GM10248 (cell line): ENCODE measurements around the gene SUCO.

ENCODE experiments used
- CTCF ChIA-PET: fragments of 300-600 bp; sonication (Branson Sonifier 250); formaldehyde crosslinking; extraction: SDS; loops from one replicate; lab custom pipeline; 2021; ENCODE audit warnings: antibody characterized with exemption; lab: Yijun Ruan, JAX
- POLR2A ChIA-PET: fragments of 350-650 bp; sonication (Branson Sonifier 250); formaldehyde crosslinking; extraction: SDS; loops from one replicate; lab custom pipeline; 2020; ENCODE audit warnings: antibody characterized with exemption; lab: Yijun Ruan, JAX
- DNase-seq: peaks from one replicate; pipeline ENCODE4 v3.0.0; 2012; ENCODE audit errors: extremely low spot score
- TF ChIP-seq, protein P1 (sequence below): IDR thresholded peaks from 2 replicates; pipeline ENCODE4 v1.5.1; 2012; ENCODE audit warnings: mild to moderate bottlenecking, low read depth; ENCODE audit errors: extremely low read depth, missing control alignments, control extremely low read depth

The SUCO gene

DNA sequence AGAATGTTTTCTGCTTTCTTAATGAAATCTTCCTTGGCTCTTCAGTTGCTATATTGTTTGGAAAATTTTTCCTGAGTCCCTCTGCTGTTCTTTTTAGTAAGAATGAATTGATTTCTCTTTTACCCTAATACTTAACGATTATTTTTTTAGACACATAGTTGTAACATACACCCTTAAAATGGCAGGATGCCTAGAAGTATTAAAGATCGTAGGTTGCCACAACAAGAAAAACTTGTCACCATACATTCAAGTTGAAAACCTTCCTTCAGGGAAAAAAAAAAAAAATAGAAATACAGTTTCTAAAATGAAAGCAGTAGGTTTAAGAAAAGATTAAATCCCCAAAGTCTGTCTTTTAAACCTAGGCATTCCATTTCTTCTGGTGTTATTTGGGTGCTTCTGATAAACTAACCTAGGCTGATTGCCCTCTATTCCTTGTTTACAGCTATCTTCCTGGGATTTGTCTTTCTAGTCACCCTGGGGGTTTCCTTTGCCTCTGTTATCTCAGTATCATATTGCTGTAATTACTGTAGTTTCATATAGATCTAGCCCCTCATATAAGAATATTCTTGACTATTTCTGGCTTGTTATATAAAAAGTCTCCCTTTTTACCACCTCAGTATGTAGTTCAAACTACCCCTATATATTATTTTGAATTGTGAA is 16.8 kb downstream of the SUCO start:
- TF ChIP-seq, protein P1, sequence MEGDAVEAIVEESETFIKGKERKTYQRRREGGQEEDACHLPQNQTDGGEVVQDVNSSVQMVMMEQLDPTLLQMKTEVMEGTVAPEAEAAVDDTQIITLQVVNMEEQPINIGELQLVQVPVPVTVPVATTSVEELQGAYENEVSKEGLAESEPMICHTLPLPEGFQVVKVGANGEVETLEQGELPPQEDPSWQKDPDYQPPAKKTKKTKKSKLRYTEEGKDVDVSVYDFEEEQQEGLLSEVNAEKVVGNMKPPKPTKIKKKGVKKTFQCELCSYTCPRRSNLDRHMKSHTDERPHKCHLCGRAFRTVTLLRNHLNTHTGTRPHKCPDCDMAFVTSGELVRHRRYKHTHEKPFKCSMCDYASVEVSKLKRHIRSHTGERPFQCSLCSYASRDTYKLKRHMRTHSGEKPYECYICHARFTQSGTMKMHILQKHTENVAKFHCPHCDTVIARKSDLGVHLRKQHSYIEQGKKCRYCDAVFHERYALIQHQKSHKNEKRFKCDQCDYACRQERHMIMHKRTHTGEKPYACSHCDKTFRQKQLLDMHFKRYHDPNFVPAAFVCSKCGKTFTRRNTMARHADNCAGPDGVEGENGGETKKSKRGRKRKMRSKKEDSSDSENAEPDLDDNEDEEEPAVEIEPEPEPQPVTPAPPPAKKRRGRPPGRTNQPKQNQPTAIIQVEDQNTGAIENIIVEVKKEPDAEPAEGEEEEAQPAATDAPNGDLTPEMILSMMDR = no peak
- no peak for DNase-seq
- POLR2A ChIA-PET = no interaction called here
- CTCF ChIA-PET = no interaction called here

DNA sequence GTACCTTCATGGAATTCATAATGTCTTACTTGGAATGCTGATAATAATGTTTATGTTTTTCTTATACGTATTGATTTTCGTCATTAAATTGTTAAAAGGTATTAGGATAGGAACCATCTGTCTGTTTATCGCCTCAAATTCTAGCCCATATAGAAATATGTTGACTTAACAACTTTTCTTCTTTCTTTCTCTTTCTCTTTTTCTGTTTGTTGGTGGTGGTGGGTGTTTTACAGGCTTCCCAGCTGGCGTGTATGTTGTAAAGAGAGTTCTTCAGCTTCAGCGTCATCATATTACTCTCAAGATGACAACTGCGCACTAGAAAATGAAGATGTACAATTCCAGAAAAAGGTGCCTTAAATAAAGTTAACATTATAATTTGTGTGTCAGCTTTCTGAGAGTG is 18.3 kb downstream of the SUCO start:
- ChIA-PET POLR2A (no interaction called here), CTCF (interaction anchor here (2.1 kb wide), 1 partner anchor 9 kb away, joined by 6 read pairs; no protein-coding TSS in a partner anchor)
- TF ChIP-seq, protein P1 = no peak
- no peak for DNase-seq

DNA sequence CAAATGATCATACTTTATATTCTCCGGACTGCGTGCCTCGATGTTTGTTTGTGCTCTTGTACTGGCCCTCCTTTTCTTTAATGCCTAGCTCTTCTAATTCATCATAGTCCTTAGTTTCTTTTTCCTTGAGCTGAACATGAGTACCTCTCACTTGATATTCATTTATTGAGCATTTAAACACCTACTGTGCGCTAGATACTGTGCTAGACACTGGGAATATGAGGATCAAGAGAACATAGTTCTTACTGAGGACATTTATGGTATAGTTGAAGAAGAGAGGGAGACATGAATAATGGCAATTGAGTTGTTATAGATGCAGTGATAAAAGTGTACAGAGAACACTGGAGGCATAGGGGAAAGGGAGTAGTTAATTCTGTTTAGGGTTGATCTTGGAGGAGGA is 22.0 kb downstream of the SUCO start:
- ChIA-PET CTCF (no interaction called here), POLR2A (no interaction called here)
- DNase-seq = no peak
- TF ChIP-seq, protein P1 = no peak

DNA sequence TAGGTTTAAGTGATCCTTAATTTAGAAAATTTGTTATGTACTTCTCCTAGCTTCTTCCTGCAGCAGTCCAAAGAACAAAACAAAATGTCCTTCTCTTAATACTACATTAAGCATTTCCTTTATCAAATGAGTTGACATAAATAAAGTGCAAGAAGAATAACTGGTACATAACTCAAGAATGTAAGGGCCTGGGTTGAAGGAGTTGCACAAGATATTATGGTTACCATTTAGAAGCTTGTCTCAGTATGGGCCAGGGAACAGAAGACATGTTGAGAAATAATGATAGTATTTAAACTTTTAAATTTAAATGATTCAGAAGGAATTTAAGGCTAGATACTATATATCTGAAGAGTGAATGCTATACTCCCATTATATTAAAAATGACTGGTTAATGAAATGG is 23.5 kb downstream of the SUCO start:
- DNase-seq = no peak
- TF ChIP-seq, protein P1 = no peak
- ChIA-PET POLR2A (no interaction called here), CTCF (interaction anchor here (1.1 to 1.5 kb wide), 3 partner anchors 13 to 24 kb away, joined by 3 to 7 read pairs (median 3); partner anchors contain the start of gene SUCO)

- ChIA-PET CTCF (interaction anchor here (1.0 kb wide), 1 partner anchor 163 kb away, joined by 3 read pairs; no protein-coding TSS in a partner anchor), POLR2A (no interaction called here)
- DNase-seq = no peak
- TF ChIP-seq, protein P1 = no peak
Observed at GRCh38 chr1:172557270-172557669, 24.3 kb downstream of the SUCO start.

- no peak for DNase-seq
- POLR2A ChIA-PET = no interaction called here
- TF ChIP-seq, protein P1 = no peak
- CTCF ChIA-PET = no interaction called here
Observed at GRCh38 chr1:172559572-172560210, 26.7 kb downstream of the SUCO start.
